Fibroblast of villous mesenchyme (primary cell): ENCODE data around the gene MAN1C1. TPM values are rescaled to one million over a fixed set of nuclear protein-coding genes. Genes with fewer than 3 reads are reported as not detected.

Source experiments
- DNase-seq: peaks from one replicate; pipeline ENCODE4 v3.0.0-alpha.2; 2010; ENCODE audit warnings: low read depth
- H3K4me3 ChIP-seq: 2 replicates; pipeline ENCODE4 v1.5.1; 2011; ENCODE audit warnings: low read depth, mild to moderate bottlenecking, low read length
- total RNA-seq: library from RNA; depleted of rRNA; stranded (reverse); fragments of >200 nt; gene quantifications from 2 replicates; pipeline ENCODE4 v1.2.3, GENCODE V29; 2012
- TF ChIP-seq, protein P1 (sequence below): IDR thresholded peaks from 2 replicates; pipeline ENCODE4 v1.5.1; 2012; ENCODE audit warnings: low read depth, mild to moderate bottlenecking, low read length; ENCODE audit not compliant: insufficient read depth

The MAN1C1 gene
- total RNA-seq, 1 donor, result 5.2 TPM

DNA sequence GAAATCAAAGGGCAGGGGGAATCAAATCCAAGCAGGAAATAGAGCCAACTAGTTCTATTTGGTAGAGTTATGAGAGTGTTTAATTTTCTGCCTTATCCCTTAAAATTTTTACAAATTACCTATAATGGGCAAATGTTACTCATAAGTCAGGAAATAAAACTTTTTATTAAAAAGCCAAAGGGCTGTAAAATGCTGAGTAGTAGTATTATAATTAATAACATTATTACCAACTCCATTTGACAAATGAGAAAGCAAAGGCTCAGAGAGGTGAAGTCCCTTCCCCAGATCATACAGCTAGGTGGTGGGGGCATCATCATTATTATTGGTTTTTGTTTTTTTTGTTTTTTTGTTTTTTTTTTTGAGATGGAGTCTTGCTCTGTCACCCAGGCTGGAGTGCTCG lies 186.8 kb downstream of the MAN1C1 start:
- no peak for DNase-seq
- H3K4me3 ChIP-seq, result no peak overlapping the region
- TF ChIP-seq, protein P1, sequence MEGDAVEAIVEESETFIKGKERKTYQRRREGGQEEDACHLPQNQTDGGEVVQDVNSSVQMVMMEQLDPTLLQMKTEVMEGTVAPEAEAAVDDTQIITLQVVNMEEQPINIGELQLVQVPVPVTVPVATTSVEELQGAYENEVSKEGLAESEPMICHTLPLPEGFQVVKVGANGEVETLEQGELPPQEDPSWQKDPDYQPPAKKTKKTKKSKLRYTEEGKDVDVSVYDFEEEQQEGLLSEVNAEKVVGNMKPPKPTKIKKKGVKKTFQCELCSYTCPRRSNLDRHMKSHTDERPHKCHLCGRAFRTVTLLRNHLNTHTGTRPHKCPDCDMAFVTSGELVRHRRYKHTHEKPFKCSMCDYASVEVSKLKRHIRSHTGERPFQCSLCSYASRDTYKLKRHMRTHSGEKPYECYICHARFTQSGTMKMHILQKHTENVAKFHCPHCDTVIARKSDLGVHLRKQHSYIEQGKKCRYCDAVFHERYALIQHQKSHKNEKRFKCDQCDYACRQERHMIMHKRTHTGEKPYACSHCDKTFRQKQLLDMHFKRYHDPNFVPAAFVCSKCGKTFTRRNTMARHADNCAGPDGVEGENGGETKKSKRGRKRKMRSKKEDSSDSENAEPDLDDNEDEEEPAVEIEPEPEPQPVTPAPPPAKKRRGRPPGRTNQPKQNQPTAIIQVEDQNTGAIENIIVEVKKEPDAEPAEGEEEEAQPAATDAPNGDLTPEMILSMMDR, result no peak

DNA sequence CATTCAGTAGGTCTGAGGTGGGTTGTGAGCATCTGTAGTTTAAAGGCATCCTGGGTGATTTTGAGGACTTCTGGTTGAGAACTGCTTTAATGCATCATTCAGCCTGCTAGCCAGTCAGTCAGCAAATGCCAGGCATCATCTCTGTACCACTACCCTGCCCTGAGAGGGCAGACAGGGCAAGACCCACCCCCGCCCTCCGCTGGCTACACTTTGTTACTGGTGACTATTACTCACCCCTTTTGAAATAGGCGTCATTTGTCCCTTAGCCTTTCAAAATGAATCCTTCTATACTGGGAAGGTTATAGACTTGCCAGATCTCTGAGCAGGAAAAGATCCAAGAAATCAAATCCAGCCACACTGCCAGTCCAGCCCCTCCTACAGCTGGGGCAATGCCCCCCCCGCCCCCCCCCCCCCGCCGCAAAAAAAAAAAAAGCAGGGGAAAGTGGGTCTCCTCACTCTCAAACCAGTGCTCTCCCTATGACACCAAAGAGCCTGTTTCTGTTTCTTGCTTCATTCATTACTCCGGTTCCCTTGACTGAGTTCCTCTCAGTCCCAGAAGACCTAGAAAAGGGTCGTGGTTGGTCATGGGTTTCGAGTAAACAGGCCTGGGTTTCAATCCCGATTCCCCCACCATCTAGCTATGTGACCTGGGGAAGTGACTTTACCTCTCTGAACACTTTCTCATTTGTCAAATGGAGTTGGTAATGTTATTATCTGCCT lies 187.8 kb downstream of the MAN1C1 start:
- TF ChIP-seq, protein P1, result no peak
- no peak overlapping the region for H3K4me3 ChIP-seq
- DNase-seq, result no peak

DNA sequence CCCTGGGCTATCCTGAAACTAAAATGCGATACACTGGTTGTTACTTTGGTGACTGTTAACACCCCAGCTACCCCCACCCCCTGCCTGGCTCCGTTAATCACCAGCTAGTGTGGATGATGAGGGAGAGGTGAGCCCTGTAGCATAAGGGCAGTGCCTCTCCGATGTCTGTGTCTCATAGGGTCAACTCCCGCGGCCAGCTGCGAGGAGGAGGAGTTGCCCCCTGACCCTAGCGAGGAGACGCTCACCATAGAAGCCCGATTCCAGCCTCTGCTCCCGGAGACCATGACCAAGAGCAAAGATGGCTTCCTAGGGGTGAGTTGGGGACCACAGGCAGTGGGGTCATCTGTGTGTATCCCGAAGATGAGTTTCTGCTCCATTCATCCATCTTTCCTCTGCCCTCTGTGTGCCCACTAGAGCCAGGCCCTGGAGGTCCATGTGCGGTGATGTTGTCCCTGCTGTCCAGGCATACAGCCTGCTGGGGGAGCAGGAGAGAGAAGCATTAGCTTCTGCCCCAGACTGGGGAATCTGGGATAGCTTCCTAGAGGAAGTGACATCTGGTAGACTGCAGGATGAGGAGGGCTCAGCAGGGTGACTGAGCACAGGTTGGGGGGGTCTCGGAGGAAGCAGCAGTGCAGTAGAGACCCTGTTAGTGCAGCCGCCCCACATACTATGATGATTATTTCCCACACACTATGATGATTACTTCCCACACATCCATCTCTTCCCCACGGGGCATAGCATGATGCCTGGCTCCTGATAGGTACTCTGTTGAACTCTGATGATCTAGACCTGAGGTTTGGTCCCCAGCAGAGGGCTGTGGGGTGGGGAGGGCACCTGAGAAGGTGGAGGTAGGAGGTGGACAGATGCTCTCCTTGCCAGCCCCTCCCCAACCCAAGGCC lies 188.6 kb downstream of the MAN1C1 start:
- no peak overlapping the region for H3K4me3 ChIP-seq
- DNase-seq, result no peak
- TF ChIP-seq, protein P1, result no peak

DNA sequence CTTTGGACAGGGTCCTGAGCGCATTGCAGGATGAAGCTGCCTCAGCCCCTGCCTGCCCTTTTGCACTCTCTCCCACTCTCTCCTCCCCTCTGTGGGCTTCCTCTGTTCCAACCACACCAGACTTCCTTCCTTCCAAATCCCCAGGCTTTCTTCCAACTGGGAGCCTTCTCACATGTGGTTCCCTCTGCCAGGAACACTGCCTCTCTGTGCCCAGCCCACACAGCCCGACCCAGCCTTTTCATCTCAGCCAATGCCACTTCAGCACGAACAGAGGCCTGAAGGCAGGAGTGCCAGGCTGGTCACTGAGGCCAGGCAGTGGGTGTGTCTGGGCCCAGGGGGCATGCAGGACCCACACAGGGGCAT lies 189.3 kb downstream of the MAN1C1 start:
- DNase-seq, result no peak
- H3K4me3 ChIP-seq, result no peak overlapping the region
- TF ChIP-seq, protein P1, result no peak

DNA sequence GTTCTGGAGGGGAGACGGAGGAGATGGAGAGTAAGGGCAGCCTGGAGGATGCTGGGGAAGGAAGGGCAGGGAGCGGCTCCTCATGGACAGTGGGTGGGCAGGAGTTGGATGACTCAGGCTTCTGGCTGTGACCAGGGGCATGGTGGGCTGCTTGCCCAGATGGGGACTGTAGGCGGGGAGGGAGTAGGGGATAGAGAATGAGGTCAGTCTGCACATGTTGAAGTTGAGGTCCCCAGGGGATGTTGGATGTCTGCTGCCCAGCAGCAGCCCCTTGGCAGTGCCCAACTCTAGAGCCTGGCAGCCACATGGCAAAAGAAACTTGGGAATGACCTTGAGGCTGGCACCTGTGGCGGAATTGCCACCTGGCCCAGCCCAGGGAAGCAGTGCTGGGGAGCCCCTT lies 189.8 kb downstream of the MAN1C1 start:
- TF ChIP-seq, protein P1, result no peak
- DNase-seq, result no peak
- no peak overlapping the region for H3K4me3 ChIP-seq

DNA sequence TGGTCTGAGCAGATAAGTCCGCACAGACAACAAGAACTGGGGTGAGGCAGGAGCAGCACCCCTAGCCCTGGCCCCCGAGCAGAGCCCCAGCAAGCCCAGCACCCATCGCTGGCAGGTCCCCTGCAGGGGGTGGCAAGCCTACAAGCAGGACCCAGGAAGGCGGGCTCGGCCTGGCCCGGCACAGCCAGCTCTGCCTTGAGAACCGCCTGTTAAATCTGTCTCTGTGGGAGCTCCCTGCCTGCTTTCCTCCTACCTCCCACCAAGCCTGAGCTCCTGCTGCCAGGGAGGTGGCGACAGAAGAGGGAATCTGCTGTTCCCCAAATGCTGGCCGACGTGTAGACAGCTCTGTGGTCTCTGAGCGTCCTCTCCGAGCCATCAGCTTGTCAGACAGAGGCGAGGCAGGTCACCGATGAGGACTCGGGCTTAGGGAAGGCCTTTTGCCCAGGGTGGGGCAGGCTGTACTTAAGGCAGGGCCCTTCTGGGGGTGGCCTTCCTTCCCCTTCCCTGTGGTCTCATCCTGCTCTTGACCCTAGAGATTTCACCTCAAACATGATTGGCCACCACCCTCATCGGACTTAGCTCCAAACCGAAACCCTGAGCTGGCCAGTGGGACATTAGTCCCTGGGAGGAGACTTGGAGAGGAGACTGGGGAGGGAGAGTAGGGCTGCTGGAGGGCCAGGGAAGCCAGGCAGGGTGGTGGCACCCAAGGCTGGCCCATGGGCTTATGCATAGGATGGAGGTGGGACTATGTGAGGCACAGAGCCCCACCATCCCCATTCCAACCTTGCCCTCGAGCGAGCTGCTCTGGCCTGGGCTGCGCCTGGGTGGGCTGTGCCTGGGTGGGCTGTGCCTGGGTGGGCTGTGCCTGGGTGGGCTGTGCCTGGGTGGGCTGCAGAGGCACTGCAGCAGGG lies 191.1 kb downstream of the MAN1C1 start:
- no peak for DNase-seq
- TF ChIP-seq, protein P1, result no peak
- no peak overlapping the region for H3K4me3 ChIP-seq
